Measurements from ENCODE around the gene CDS2. TPM values are rescaled to one million over a fixed set of nuclear protein-coding genes. Genes with fewer than 3 reads are reported as not detected.

The CDS2 gene
- total RNA-seq, 2 donors from 2014 or later = 31.7 to 44.3 TPM

DNA sequence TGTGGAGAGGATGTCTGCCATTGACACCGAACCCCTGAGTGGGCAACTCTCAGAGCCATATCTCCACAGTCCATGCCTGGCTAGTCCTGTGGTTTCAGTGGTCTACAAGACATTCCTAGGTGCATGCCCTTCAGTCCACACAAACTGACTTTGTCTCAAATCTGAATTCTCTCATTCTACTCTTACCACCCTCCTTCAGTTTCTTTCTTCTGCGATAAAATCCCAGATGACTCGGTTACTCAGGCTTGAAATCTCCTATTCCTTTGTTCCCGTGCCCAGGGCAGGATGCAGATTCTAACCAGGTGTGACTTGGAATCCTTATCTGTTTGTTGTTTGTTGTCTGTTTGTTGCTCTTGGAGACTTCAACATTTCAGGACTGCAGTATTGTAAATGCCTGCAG is 9.3 kb downstream of the CDS2 start:
- Histone ChIP-seq H3K36me3 (no peaks in the 10 kb centered on the region), H3K27me3 (no peaks in the 10 kb centered on the region), H3K9me3 (no peaks in the 10 kb centered on the region), H3K4me1 (no peaks in the 10 kb centered on the region), H3K4me3 (no peak overlapping the region), H3K27ac (no peak overlapping the region), H3K9ac (ENCODE audit: low read depth in 2 of 2, low read length in 2 of 2) (no peak overlapping the region)
- TF ChIP-seq, protein P1, sequence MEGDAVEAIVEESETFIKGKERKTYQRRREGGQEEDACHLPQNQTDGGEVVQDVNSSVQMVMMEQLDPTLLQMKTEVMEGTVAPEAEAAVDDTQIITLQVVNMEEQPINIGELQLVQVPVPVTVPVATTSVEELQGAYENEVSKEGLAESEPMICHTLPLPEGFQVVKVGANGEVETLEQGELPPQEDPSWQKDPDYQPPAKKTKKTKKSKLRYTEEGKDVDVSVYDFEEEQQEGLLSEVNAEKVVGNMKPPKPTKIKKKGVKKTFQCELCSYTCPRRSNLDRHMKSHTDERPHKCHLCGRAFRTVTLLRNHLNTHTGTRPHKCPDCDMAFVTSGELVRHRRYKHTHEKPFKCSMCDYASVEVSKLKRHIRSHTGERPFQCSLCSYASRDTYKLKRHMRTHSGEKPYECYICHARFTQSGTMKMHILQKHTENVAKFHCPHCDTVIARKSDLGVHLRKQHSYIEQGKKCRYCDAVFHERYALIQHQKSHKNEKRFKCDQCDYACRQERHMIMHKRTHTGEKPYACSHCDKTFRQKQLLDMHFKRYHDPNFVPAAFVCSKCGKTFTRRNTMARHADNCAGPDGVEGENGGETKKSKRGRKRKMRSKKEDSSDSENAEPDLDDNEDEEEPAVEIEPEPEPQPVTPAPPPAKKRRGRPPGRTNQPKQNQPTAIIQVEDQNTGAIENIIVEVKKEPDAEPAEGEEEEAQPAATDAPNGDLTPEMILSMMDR (IDR thresholded peaks at IDR 0.05) = no peak
- intact Hi-C loops (cut with DNase I) = no loop called here
- DNase-seq = no peak

DNA sequence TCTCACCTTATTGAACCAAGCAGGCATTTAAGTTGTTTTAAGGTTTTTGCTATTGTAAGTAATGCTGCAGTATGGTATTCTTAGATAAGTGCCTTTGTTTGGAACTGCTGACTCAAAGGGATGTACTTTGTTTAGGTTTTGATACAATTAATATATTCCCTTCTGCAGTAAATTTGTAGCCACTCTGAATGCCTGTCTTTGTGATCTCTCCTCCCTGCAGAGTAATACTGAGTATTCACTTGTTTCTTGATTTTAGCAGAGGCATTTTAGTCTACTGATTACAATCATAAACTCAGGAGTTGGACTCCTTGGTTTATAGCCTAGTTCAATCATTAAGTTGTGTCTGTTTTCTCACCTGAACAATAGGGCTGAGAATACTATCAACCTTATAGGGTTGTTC is 13.4 kb downstream of the CDS2 start:
- Histone ChIP-seq H3K27me3 (no peaks in the 10 kb centered on the region), H3K27ac (no peak overlapping the region), H3K9me3 (no peaks in the 10 kb centered on the region), H3K4me1 (no peaks in the 10 kb centered on the region), H3K36me3 (no peaks in the 10 kb centered on the region), H3K9ac (ENCODE audit: low read depth in 2 of 2, low read length in 2 of 2) (no peak overlapping the region), H3K4me3 (no peak overlapping the region)
- DNase-seq = no peak
- TF ChIP-seq, protein P1 (IDR thresholded peaks at IDR 0.05) = no peak
- intact Hi-C loops (cut with DNase I) = no loop called here

DNA sequence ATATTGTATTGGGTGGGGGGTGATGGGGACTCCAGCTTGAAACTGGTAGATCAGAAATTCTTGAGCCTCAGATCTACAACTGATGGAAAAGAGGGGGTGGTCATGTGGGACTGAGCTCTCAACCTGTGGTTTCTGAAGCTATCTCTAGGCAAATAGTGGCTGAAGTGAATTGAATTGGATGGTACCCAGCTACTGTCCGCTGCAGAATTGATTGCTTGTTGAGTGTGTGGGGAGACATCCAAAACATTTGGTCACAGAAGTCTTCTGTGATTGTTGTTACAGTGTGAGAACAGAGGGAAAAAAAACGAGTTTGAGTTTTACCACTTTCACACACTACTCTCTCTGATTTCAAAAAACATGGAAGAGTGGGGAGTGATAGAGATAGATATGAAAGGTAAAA is 14.8 kb downstream of the CDS2 start:
- DNase-seq = no peak
- no peak overlapping the region for H3K4me3 ChIP-seq
- H3K36me3 ChIP-seq = no peaks in the 10 kb centered on the region
- no peak overlapping the region for H3K27ac ChIP-seq
- intact Hi-C loops (cut with DNase I) = no loop called here
- TF ChIP-seq, protein P1 (IDR thresholded peaks at IDR 0.05) = no peak
- H3K9me3 ChIP-seq = no peaks in the 10 kb centered on the region
- H3K4me1 ChIP-seq = no peaks in the 10 kb centered on the region
- H3K9ac ChIP-seq (ENCODE audit: low read depth in 2 of 2, low read length in 2 of 2) = no peak overlapping the region
- no peaks in the 10 kb centered on the region for H3K27me3 ChIP-seq

DNA sequence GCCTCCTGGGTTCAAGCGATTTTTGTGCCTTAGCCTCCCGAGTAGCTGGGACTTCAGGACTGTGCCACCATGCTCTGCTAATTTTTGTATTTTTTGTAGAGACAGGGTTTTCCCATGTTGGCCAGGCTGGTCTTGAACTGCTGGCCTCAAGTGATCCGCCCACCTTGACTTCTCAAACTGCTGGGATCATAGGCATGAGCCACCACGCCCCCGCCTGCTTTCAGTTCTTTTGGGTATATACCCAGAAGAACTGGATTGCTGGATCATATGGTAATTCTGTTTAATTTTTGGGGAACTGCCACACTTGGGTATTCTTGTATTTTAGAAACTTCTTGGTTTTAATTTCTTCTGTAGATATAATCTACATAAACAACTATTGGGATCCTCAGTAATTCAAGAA is 17.0 kb downstream of the CDS2 start:
- intact Hi-C loops (cut with DNase I) = no loop called here
- H3K4me1 ChIP-seq = no peaks in the 10 kb centered on the region
- H3K9me3 ChIP-seq = no peaks in the 10 kb centered on the region
- TF ChIP-seq, protein P1 (IDR thresholded peaks at IDR 0.05) = no peak
- no peak overlapping the region for H3K9ac ChIP-seq (ENCODE audit: low read depth in 2 of 2, low read length in 2 of 2)
- DNase-seq = no peak
- no peak overlapping the region for H3K4me3 ChIP-seq
- H3K27me3 ChIP-seq = no peaks in the 10 kb centered on the region
- no peak overlapping the region for H3K27ac ChIP-seq
- no peaks in the 10 kb centered on the region for H3K36me3 ChIP-seq

DNA sequence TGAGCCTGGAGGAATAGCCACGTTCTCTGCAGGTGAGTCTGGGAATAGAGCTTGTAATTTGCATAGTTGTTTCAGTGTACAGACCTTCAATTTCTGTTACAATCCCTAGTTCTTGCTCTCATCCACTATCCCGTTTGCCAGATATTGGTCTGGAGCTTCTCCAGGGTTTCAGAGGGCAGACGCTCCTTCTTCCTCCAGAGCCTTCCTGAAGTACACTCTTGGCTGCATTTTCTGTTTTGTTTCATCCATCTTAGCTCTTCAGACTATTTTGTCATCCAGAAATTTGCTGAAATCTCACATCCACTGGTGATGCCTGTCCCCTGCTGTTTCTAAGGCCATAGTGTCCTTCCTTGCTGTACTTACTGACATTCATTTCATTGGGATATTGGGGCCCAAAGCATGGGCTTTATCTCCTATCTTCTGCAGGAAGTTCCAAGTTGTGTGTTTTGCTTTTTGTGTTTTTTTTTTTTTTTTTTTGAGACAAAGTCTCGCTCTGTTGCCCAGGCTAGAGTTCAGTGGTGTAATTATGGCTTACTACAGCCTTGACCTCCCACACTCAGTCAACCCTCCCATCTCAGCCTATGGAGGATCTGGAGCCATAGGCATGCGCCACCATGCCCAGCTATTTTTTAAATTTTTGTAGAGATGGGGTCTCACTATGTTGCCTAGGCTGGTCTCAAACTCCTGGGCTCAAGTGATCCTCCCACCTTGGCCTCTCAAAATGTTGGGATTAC is 18.7 kb downstream of the CDS2 start:
- no peaks in the 10 kb centered on the region for H3K36me3 ChIP-seq
- no peak overlapping the region for H3K27ac ChIP-seq
- TF ChIP-seq, protein P1 (IDR thresholded peaks at IDR 0.05) = no peak
- intact Hi-C loops (cut with DNase I) = no loop called here
- H3K9ac ChIP-seq (ENCODE audit: low read depth in 2 of 2, low read length in 2 of 2) = no peak overlapping the region
- no peak for DNase-seq
- no peak overlapping the region for H3K4me3 ChIP-seq
- peaks cover 6% of the 10 kb centered on the region for H3K4me1 ChIP-seq
- H3K9me3 ChIP-seq = no peaks in the 10 kb centered on the region
- no peaks in the 10 kb centered on the region for H3K27me3 ChIP-seq
